Measurements from ENCODE around the gene ZNF367. TPM values are rescaled to one million over a fixed set of nuclear protein-coding genes. Genes with fewer than 3 reads are reported as not detected.

ZNF367 gene
- total and polyA plus RNA-seq, 9 of the 15 experiments (the other 6 are each of a cell fraction or from before 2014, with no cell fraction given), result 2.7 to 14.4 (median 10.0) TPM

DNA sequence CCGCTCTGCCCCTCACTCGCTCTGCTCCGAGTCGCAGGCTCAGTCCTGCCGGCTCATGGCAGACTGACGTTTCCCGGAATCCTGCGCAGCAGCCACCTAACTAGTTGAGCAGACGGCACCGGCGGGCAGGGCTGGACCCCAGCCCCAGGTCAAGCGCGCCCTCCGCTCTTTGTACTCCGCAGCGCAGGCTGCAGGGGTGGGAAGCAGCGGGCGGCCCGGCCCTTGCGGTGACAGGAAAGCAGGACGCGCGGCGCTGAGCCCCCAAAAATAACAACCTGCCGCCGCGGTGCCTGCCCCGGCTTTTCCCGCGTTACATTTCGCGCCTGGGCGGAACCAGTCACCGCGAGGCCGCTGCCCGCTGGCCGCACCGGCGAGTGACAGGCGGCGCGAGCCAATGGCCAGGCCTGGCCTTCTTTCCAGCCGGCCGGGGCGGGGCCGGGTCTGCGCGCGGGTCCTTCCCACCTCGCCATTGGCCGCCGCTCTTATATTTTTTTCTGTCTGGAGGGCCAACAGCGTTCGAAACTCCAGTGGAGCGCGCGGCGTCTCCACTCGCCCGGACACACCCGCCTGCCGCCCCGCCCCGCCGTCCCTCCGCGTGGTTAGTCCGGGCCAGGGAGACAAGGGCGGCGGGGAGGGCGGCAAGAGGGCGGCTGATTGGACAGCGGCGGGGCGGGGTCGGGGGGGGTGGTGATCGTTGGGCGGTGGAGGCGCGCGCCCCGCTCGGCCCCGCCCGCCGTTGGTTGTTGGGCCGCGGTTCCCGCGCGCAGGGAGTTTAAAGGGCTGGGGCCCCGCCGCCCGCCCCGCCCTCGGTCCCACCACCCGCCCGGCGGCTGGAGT lies at the start of gene ZNF367 (continued):
- TF ChIP-seq, protein P1, sequence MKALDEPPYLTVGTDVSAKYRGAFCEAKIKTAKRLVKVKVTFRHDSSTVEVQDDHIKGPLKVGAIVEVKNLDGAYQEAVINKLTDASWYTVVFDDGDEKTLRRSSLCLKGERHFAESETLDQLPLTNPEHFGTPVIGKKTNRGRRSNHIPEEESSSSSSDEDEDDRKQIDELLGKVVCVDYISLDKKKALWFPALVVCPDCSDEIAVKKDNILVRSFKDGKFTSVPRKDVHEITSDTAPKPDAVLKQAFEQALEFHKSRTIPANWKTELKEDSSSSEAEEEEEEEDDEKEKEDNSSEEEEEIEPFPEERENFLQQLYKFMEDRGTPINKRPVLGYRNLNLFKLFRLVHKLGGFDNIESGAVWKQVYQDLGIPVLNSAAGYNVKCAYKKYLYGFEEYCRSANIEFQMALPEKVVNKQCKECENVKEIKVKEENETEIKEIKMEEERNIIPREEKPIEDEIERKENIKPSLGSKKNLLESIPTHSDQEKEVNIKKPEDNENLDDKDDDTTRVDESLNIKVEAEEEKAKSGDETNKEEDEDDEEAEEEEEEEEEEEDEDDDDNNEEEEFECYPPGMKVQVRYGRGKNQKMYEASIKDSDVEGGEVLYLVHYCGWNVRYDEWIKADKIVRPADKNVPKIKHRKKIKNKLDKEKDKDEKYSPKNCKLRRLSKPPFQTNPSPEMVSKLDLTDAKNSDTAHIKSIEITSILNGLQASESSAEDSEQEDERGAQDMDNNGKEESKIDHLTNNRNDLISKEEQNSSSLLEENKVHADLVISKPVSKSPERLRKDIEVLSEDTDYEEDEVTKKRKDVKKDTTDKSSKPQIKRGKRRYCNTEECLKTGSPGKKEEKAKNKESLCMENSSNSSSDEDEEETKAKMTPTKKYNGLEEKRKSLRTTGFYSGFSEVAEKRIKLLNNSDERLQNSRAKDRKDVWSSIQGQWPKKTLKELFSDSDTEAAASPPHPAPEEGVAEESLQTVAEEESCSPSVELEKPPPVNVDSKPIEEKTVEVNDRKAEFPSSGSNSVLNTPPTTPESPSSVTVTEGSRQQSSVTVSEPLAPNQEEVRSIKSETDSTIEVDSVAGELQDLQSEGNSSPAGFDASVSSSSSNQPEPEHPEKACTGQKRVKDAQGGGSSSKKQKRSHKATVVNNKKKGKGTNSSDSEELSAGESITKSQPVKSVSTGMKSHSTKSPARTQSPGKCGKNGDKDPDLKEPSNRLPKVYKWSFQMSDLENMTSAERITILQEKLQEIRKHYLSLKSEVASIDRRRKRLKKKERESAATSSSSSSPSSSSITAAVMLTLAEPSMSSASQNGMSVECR (CRISPR knock-in tag; IDR thresholded peaks at IDR 0.05), result peak; percentile 92
- TF ChIP-seq NEUROD1 (IDR thresholded peaks at IDR 0.05; ENCODE audit: borderline replicate concordance, low read depth, low read length, partially characterized antibody), result peak; percentile 72
- TF ChIP-seq, protein P2, sequence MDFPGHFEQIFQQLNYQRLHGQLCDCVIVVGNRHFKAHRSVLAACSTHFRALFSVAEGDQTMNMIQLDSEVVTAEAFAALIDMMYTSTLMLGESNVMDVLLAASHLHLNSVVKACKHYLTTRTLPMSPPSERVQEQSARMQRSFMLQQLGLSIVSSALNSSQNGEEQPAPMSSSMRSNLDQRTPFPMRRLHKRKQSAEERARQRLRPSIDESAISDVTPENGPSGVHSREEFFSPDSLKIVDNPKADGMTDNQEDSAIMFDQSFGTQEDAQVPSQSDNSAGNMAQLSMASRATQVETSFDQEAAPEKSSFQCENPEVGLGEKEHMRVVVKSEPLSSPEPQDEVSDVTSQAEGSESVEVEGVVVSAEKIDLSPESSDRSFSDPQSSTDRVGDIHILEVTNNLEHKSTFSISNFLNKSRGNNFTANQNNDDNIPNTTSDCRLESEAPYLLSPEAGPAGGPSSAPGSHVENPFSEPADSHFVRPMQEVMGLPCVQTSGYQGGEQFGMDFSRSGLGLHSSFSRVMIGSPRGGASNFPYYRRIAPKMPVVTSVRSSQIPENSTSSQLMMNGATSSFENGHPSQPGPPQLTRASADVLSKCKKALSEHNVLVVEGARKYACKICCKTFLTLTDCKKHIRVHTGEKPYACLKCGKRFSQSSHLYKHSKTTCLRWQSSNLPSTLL (IDR thresholded peaks at IDR 0.05), result no peak
- TF ChIP-seq, protein P3, sequence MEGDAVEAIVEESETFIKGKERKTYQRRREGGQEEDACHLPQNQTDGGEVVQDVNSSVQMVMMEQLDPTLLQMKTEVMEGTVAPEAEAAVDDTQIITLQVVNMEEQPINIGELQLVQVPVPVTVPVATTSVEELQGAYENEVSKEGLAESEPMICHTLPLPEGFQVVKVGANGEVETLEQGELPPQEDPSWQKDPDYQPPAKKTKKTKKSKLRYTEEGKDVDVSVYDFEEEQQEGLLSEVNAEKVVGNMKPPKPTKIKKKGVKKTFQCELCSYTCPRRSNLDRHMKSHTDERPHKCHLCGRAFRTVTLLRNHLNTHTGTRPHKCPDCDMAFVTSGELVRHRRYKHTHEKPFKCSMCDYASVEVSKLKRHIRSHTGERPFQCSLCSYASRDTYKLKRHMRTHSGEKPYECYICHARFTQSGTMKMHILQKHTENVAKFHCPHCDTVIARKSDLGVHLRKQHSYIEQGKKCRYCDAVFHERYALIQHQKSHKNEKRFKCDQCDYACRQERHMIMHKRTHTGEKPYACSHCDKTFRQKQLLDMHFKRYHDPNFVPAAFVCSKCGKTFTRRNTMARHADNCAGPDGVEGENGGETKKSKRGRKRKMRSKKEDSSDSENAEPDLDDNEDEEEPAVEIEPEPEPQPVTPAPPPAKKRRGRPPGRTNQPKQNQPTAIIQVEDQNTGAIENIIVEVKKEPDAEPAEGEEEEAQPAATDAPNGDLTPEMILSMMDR (IDR thresholded peaks at IDR 0.05 in 2 of 3, conservative IDR thresholded peaks at IDR 0.05 in 1 of 3; ENCODE audit: insufficient read depth in 2 of 3, low read depth in 1 of 3, low read length in 3 of 3), result 0 out of 6 replicates have a peak, but pooled peaks of 1 of the 3 experiments have one; percentile 1
- no peak for TF ChIP-seq PHB (CRISPR knock-in tag; IDR thresholded peaks at IDR 0.05)
- peak; percentile 69 for TF ChIP-seq FOXP1 (CRISPR knock-in tag; IDR thresholded peaks at IDR 0.05)
- peak; percentile 88 for TF ChIP-seq POLR2B (IDR thresholded peaks at IDR 0.05; ENCODE audit: low read depth, partially characterized antibody)
- peak; percentile 73 for TF ChIP-seq CCNT2 (IDR thresholded peaks at IDR 0.05; ENCODE audit: borderline replicate concordance, extremely low read depth, insufficient read length, low read depth, low read length)
- TF ChIP-seq, protein P4, sequence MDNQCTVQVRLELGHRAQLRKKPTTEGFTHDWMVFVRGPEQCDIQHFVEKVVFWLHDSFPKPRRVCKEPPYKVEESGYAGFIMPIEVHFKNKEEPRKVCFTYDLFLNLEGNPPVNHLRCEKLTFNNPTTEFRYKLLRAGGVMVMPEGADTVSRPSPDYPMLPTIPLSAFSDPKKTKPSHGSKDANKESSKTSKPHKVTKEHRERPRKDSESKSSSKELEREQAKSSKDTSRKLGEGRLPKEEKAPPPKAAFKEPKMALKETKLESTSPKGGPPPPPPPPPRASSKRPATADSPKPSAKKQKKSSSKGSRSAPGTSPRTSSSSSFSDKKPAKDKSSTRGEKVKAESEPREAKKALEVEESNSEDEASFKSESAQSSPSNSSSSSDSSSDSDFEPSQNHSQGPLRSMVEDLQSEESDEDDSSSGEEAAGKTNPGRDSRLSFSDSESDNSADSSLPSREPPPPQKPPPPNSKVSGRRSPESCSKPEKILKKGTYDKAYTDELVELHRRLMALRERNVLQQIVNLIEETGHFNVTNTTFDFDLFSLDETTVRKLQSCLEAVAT (IDR thresholded peaks at IDR 0.05), result peak in 1 of 2 experiments; percentile 55; a peak in 1 of 4 replicates
- no peak for TF ChIP-seq ETS2 (tag; IDR thresholded peaks at IDR 0.05; ENCODE audit: borderline replicate concordance, poor library complexity, severe bottlenecking)
- TF ChIP-seq, protein P5, sequence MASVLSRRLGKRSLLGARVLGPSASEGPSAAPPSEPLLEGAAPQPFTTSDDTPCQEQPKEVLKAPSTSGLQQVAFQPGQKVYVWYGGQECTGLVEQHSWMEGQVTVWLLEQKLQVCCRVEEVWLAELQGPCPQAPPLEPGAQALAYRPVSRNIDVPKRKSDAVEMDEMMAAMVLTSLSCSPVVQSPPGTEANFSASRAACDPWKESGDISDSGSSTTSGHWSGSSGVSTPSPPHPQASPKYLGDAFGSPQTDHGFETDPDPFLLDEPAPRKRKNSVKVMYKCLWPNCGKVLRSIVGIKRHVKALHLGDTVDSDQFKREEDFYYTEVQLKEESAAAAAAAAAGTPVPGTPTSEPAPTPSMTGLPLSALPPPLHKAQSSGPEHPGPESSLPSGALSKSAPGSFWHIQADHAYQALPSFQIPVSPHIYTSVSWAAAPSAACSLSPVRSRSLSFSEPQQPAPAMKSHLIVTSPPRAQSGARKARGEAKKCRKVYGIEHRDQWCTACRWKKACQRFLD (CRISPR knock-in tag; IDR thresholded peaks at IDR 0.05), result 0 out of 2 replicates have a peak, but pooled peaks have one; percentile 8
- no peak for TF ChIP-seq PRMT5 (CRISPR knock-in tag; IDR thresholded peaks at IDR 0.05)
- TF ChIP-seq POLR2G (IDR thresholded peaks at IDR 0.05; ENCODE audit: low read depth, low read length), result peak; percentile 94
- TF ChIP-seq CHD2 (IDR thresholded peaks at IDR 0.05; ENCODE audit: low read depth, low read length), result peak; percentile 76

Measured in K562 (cell line).